HCT116 (cell line): Measurements from ENCODE around the gene ADCY2. TPM values are rescaled to one million over a fixed set of nuclear protein-coding genes. Genes with fewer than 3 reads are reported as not detected.

Experiments
- ATAC-seq: fragments of 200-7000 bp; cut with Tn5 transposase; 2 replicates; pipeline ENCODE4 v1.9.1; 2020; ENCODE audit warnings: mild to moderate bottlenecking, moderate library complexity
- BruUV-seq: library from RNA; stranded (reverse); fragments of 400-500 nt; replicated peaks from 2 replicates; lab custom pipeline; 2021; lab: Mats Ljungman, UMichigan
- CTCF ChIA-PET: fragments of 300-600 bp; sonication (Branson Sonifier 250); formaldehyde crosslinking; loops from one replicate; lab custom pipeline; 2021; ENCODE audit warnings: antibody characterized with exemption; lab: Charles Lee
- POLR2A ChIA-PET: fragments of 300-600, 350-600 bp; sonication (Branson Sonifier 250); formaldehyde crosslinking; loops from one replicate; lab custom pipeline; 2021; ENCODE audit warnings: antibody characterized with exemption; lab: Charles Lee
- RAD21 ChIA-PET, 2 experiments: fragments of 300-600 bp; sonication (Branson Sonifier 250); formaldehyde crosslinking; loops; one replicate each; lab custom pipeline; 2023; ENCODE audit warnings: low total read pairs in 2 of 2; ENCODE audit not compliant: uncharacterized antibody in 2 of 2, unreplicated experiment in 2 of 2, low non-redundant PET in 1 of 2; lab: Charles Lee
- DNase-seq: peaks from one replicate; pipeline ENCODE4 v3.0.0-alpha.2; 2010; ENCODE audit warnings: low read depth, low spot score
- H2AFZ ChIP-seq: fragments of 200-600 bp; shearing (Covaris generic), sonication (generic); 2 replicates; pipeline ENCODE4 v1.6.1; 2017; ENCODE audit warnings: low read depth, mixed run types, mixed read lengths, antibody characterized with exemption, low read length; ENCODE audit not compliant: poor library complexity, severe bottlenecking
- H3K27ac ChIP-seq: 2 replicates; pipeline ENCODE4 v1.5.1; 2012; ENCODE audit warnings: low read depth, low read length
- H3K27me3 ChIP-seq: fragments of 200-600 bp; sonication (generic); 2 replicates; pipeline ENCODE4 v1.6.1; 2016; ENCODE audit warnings: mixed run types, low read length, mixed read lengths; ENCODE audit not compliant: insufficient read depth
- H3K36me3 ChIP-seq, 2 experiments: fragments of 200-500 bp in 1 of 2; fragments of 200-600 bp in 1 of 2; sonication (Bioruptor generic) in 1 of 2; sonication (generic) in 1 of 2; 2 replicates each; pipeline versions ENCODE4 v1.5.1 to v1.6.1; 2014 to 2016; ENCODE audit warnings: low read length in 2 of 2, inconsistent platforms in 1 of 2, mixed read lengths in 1 of 2, mixed run types in 1 of 2; ENCODE audit not compliant: insufficient read depth in 2 of 2, control insufficient read depth in 1 of 2
- H3K4me1 ChIP-seq, 2 experiments: fragments of 200-600 bp in 1 of 2; sonication (generic) in 1 of 2; 2 replicates each; pipeline versions ENCODE4 v1.5.1 to v1.6.1; 2012 to 2017; ENCODE audit warnings: low read length in 2 of 2, inconsistent platforms in 1 of 2, mild to moderate bottlenecking in 1 of 2, mixed read lengths in 1 of 2, mixed run types in 1 of 2, moderate library complexity in 1 of 2; ENCODE audit not compliant: insufficient read depth in 2 of 2, control insufficient read depth in 1 of 2
- H3K4me2 ChIP-seq: fragments of 200-600 bp; sonication (generic); 2 replicates; pipeline ENCODE4 v1.6.1; 2017; ENCODE audit warnings: mixed run types, low read length, mixed read lengths
- H3K4me3 ChIP-seq, 2 experiments: fragments of 200-600 bp in 1 of 2; sonication (generic) in 1 of 2; replicated peaks in 1 of 2; 2 replicates each; pipeline ENCODE4 v1.5.1; 2011 to 2016; ENCODE audit warnings: low read length in 2 of 2, control low read depth in 1 of 2, low read depth in 1 of 2, mild to moderate bottlenecking in 1 of 2, mixed read lengths in 1 of 2, mixed run types in 1 of 2
- H3K79me2 ChIP-seq: fragments of 200-600 bp; sonication (generic); 2 replicates; pipeline ENCODE4 v1.6.1; 2017; ENCODE audit warnings: mild to moderate bottlenecking, mixed run types, low read length, moderate library complexity, mixed read lengths; ENCODE audit not compliant: insufficient read depth
- H3K9ac ChIP-seq: fragments of 200-600 bp; sonication (generic); 2 replicates; pipeline ENCODE4 v1.6.1; 2016; ENCODE audit warnings: low read length, mixed read lengths
- H3K9me2 ChIP-seq: fragments of 200-600 bp; sonication (generic), shearing (Covaris generic); 2 replicates; pipeline ENCODE4 v1.6.1; 2017; ENCODE audit warnings: mixed run types, mild to moderate bottlenecking, moderate library complexity; ENCODE audit not compliant: insufficient read depth
- H3K9me3 ChIP-seq, 2 experiments: fragments of 200-500 bp in 1 of 2; fragments of 200-600 bp in 1 of 2; sonication (Bioruptor generic) in 1 of 2; sonication (generic) in 1 of 2; 2 replicates each; pipeline ENCODE4 v1.6.1; 2014 to 2017; ENCODE audit warnings: low read length in 2 of 2, mixed read lengths in 2 of 2, inconsistent platforms in 1 of 2, low read depth in 1 of 2, mild to moderate bottlenecking in 1 of 2, mixed run types in 1 of 2, moderate library complexity in 1 of 2; ENCODE audit not compliant: control insufficient read depth in 1 of 2, insufficient read depth in 1 of 2
- H4K20me1 ChIP-seq: fragments of 200-600 bp; sonication (generic), shearing (Covaris generic); 2 replicates; pipeline ENCODE4 v1.6.1; 2017; ENCODE audit warnings: mixed run types, mild to moderate bottlenecking, moderate library complexity; ENCODE audit not compliant: insufficient read depth
- CBX3 ChIP-seq: IDR thresholded peaks from 2 replicates; pipeline ENCODE4 v1.6.1; 2012; ENCODE audit warnings: low read depth
- EGR1 ChIP-seq: IDR thresholded peaks from 2 replicates; pipeline ENCODE4 v1.6.1; 2012; ENCODE audit warnings: low read depth
- ELF1 ChIP-seq: IDR thresholded peaks from 2 replicates; pipeline ENCODE4 v1.6.1; 2012; ENCODE audit warnings: low read depth, borderline replicate concordance
- EZH2 ChIP-seq: fragments of 200-600 bp; sonication (generic); IDR thresholded peaks from 2 replicates; pipeline ENCODE4 v1.6.1; 2017; ENCODE audit warnings: antibody characterized with exemption, mixed run types
- EZH2phosphoT487 ChIP-seq: fragments of 200-600 bp; IDR thresholded peaks from 2 replicates; pipeline ENCODE4 v1.6.1; 2018; ENCODE audit warnings: antibody characterized with exemption, borderline replicate concordance
- JUND ChIP-seq: IDR thresholded peaks from 2 replicates; pipeline ENCODE4 v1.6.1; 2012
- MAX ChIP-seq: IDR thresholded peaks from 2 replicates; pipeline ENCODE4 v1.6.1; 2012
- POLR2AphosphoS5 ChIP-seq: IDR thresholded peaks from 2 replicates; pipeline ENCODE4 v1.6.1; 2011; ENCODE audit warnings: mild to moderate bottlenecking, low read depth, low read length, moderate library complexity
- SIN3A ChIP-seq: IDR thresholded peaks from 2 replicates; pipeline ENCODE4 v1.6.1; 2012; ENCODE audit warnings: low read depth
- SP1 ChIP-seq: IDR thresholded peaks from 2 replicates; pipeline ENCODE4 v1.6.1; 2012; ENCODE audit warnings: low read depth
- SRF ChIP-seq: IDR thresholded peaks from 2 replicates; pipeline ENCODE4 v1.6.1; 2012; ENCODE audit warnings: low read depth
- TCF7L2 ChIP-seq: IDR thresholded peaks from 2 replicates; pipeline ENCODE4 v1.7.0; 2011; ENCODE audit warnings: borderline replicate concordance, inconsistent platforms; ENCODE audit not compliant: insufficient read depth, insufficient read length; ENCODE audit errors: extremely low read depth
- YY1 ChIP-seq: IDR thresholded peaks from 2 replicates; pipeline ENCODE4 v1.6.1; 2011; ENCODE audit warnings: low read length, low read depth, moderate library complexity, mild to moderate bottlenecking; ENCODE audit not compliant: insufficient replicate concordance; ENCODE audit errors: extremely low read depth
- ZFX ChIP-seq: fragments of 450-650 bp; IDR thresholded peaks from 2 replicates; pipeline ENCODE4 v1.6.1; 2017
- ZNF274 ChIP-seq: fragments of 200-500 bp; sonication (Bioruptor generic); IDR thresholded peaks from 2 replicates; pipeline ENCODE4 v1.6.1; 2014; ENCODE audit warnings: mild to moderate bottlenecking, low read depth, low read length, inconsistent platforms
- intact Hi-C: fragments of 100-400 bp; cut with micrococcal nuclease; formaldehyde crosslinking; loops from 2 replicates; pipeline ENCODE4 v1.10.0; 2022
- total RNA-seq: library from RNA; stranded (reverse); gene quantifications from one replicate; pipeline ENCODE4 v1.2.1, GENCODE V29; 2021; ENCODE audit not compliant: unreplicated experiment
- TF ChIP-seq, protein P1 (sequence below): IDR thresholded peaks from 2 replicates; pipeline ENCODE4 v1.6.1; 2011; ENCODE audit warnings: mild to moderate bottlenecking, low read length, moderate library complexity; ENCODE audit not compliant: insufficient replicate concordance; ENCODE audit errors: extremely low read depth
- TF ChIP-seq, protein P2 (sequence below): IDR thresholded peaks from 2 replicates; pipeline ENCODE4 v1.6.1; 2012
- TF ChIP-seq, protein P3 (sequence below), 3 experiments: fragments of 200-600 bp in 1 of 3; sonication (generic) in 1 of 3; IDR thresholded peaks in 2 of 3; conservative IDR thresholded peaks in 1 of 3; 2 replicates each; pipeline ENCODE4 v1.5.1; 2012 to 2017; ENCODE audit warnings: low read depth in 2 of 3, low read length in 2 of 3, antibody characterized with exemption in 1 of 3, borderline replicate concordance in 1 of 3, control low read depth in 1 of 3, mild to moderate bottlenecking in 1 of 3, mixed read lengths in 1 of 3, mixed run types in 1 of 3, moderate library complexity in 1 of 3; ENCODE audit not compliant: insufficient read depth in 1 of 3
- TF ChIP-seq, protein P4 (sequence below): IDR thresholded peaks from 2 replicates; pipeline ENCODE4 v1.6.1; 2012; ENCODE audit warnings: low read depth

The ADCY2 gene
- total RNA-seq, 1 experiment from 2014 or later = 0.15 TPM

- H3K27ac ChIP-seq = no peak overlapping the region
- ChIA-PET CTCF (no interaction called here), POLR2A (no interaction called here), RAD21 (no interaction called here)
- no peak overlapping the region for H3K9ac ChIP-seq
- intact Hi-C loops = no loop called here
- H3K79me2 ChIP-seq = no peaks in the 10 kb centered on the region
- H3K9me3 ChIP-seq = no peaks in the 10 kb centered on the region
- no peaks in the 10 kb centered on the region for H3K36me3 ChIP-seq
- ATAC-seq (no peak), DNase-seq (no peak)
- H4K20me1 ChIP-seq = no peaks in the 10 kb centered on the region
- TF ChIP-seq SP1 = no peak
- TF ChIP-seq ZNF274 = no peak
- TF ChIP-seq, protein P1, sequence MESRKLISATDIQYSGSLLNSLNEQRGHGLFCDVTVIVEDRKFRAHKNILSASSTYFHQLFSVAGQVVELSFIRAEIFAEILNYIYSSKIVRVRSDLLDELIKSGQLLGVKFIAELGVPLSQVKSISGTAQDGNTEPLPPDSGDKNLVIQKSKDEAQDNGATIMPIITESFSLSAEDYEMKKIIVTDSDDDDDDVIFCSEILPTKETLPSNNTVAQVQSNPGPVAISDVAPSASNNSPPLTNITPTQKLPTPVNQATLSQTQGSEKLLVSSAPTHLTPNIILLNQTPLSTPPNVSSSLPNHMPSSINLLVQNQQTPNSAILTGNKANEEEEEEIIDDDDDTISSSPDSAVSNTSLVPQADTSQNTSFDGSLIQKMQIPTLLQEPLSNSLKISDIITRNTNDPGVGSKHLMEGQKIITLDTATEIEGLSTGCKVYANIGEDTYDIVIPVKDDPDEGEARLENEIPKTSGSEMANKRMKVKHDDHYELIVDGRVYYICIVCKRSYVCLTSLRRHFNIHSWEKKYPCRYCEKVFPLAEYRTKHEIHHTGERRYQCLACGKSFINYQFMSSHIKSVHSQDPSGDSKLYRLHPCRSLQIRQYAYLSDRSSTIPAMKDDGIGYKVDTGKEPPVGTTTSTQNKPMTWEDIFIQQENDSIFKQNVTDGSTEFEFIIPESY = no peak
- no peak for TF ChIP-seq SIN3A
- TF ChIP-seq, protein P2, sequence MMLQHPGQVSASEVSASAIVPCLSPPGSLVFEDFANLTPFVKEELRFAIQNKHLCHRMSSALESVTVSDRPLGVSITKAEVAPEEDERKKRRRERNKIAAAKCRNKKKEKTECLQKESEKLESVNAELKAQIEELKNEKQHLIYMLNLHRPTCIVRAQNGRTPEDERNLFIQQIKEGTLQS = no peak
- no peak for TF ChIP-seq TCF7L2
- TF ChIP-seq CBX3 = no peak
- no peak for TF ChIP-seq ELF1
- no peak for TF ChIP-seq MAX
- TF ChIP-seq EZH2 = no peak
- TF ChIP-seq SRF = no peak
- no peak for TF ChIP-seq ZFX
- no peak for TF ChIP-seq EGR1
- TF ChIP-seq YY1 = no peak
- no peak for TF ChIP-seq POLR2AphosphoS5
- TF ChIP-seq, protein P3, sequence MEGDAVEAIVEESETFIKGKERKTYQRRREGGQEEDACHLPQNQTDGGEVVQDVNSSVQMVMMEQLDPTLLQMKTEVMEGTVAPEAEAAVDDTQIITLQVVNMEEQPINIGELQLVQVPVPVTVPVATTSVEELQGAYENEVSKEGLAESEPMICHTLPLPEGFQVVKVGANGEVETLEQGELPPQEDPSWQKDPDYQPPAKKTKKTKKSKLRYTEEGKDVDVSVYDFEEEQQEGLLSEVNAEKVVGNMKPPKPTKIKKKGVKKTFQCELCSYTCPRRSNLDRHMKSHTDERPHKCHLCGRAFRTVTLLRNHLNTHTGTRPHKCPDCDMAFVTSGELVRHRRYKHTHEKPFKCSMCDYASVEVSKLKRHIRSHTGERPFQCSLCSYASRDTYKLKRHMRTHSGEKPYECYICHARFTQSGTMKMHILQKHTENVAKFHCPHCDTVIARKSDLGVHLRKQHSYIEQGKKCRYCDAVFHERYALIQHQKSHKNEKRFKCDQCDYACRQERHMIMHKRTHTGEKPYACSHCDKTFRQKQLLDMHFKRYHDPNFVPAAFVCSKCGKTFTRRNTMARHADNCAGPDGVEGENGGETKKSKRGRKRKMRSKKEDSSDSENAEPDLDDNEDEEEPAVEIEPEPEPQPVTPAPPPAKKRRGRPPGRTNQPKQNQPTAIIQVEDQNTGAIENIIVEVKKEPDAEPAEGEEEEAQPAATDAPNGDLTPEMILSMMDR (IDR thresholded peaks at IDR 0.05 in 2 of 3, conservative IDR thresholded peaks at IDR 0.05 in 1 of 3; ENCODE audit: borderline replicate concordance in 1 of 3, insufficient read depth in 1 of 3, low read depth in 2 of 3, low read length in 2 of 3) = no peak
- TF ChIP-seq EZH2phosphoT487 = no peak
- no peak for TF ChIP-seq JUND
- TF ChIP-seq, protein P4, sequence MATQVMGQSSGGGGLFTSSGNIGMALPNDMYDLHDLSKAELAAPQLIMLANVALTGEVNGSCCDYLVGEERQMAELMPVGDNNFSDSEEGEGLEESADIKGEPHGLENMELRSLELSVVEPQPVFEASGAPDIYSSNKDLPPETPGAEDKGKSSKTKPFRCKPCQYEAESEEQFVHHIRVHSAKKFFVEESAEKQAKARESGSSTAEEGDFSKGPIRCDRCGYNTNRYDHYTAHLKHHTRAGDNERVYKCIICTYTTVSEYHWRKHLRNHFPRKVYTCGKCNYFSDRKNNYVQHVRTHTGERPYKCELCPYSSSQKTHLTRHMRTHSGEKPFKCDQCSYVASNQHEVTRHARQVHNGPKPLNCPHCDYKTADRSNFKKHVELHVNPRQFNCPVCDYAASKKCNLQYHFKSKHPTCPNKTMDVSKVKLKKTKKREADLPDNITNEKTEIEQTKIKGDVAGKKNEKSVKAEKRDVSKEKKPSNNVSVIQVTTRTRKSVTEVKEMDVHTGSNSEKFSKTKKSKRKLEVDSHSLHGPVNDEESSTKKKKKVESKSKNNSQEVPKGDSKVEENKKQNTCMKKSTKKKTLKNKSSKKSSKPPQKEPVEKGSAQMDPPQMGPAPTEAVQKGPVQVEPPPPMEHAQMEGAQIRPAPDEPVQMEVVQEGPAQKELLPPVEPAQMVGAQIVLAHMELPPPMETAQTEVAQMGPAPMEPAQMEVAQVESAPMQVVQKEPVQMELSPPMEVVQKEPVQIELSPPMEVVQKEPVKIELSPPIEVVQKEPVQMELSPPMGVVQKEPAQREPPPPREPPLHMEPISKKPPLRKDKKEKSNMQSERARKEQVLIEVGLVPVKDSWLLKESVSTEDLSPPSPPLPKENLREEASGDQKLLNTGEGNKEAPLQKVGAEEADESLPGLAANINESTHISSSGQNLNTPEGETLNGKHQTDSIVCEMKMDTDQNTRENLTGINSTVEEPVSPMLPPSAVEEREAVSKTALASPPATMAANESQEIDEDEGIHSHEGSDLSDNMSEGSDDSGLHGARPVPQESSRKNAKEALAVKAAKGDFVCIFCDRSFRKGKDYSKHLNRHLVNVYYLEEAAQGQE = no peak
- H3K9me2 ChIP-seq = no peaks in the 10 kb centered on the region
- no peak overlapping the region for H3K4me3 ChIP-seq
- BruUV-seq = no TSS peak
- no peaks in the 10 kb centered on the region for H3K4me1 ChIP-seq
- H3K4me2 ChIP-seq = no peak overlapping the region
- H3K27me3 ChIP-seq = peaks cover 14% of the 10 kb centered on the region
- H2AFZ ChIP-seq = no peak overlapping the region
Observed at GRCh38 chr5:7795306-7795705, 399.4 kb downstream of the ADCY2 start.
